Measurements from ENCODE around the gene COL5A1.
A peak's percentile ranks its signal among the peaks of the same experiment; 100 is the strongest.

GRCh38 chr9:134707031-134707680 lies 65.6 kb downstream of the COL5A1 start:
- TF ChIP-seq ZNF70 (CRISPR knock-in tag; IDR thresholded peaks at IDR 0.05) (no peak), PATZ1 (CRISPR knock-in tag; IDR thresholded peaks at IDR 0.05; ENCODE audit: borderline replicate concordance) (peak; percentile 79; the same call in 1 of the 2 replicates), ZFP3 (CRISPR knock-in tag; IDR thresholded peaks at IDR 0.05) (peak; percentile 100), PPARA (CRISPR knock-in tag; IDR thresholded peaks at IDR 0.05; ENCODE audit: borderline replicate concordance) (no peak), ZC3H10 (CRISPR knock-in tag; IDR thresholded peaks at IDR 0.05) (no peak), ESRRG (CRISPR knock-in tag; IDR thresholded peaks at IDR 0.05) (no peak), ARNTL (CRISPR knock-in tag; IDR thresholded peaks at IDR 0.05; ENCODE audit: borderline replicate concordance, low read depth) (no peak), BACH2 (CRISPR knock-in tag; IDR thresholded peaks at IDR 0.05; ENCODE audit: borderline replicate concordance) (no peak), ZNF8 (CRISPR knock-in tag; IDR thresholded peaks at IDR 0.05) (no peak), CREB5 (CRISPR knock-in tag; IDR thresholded peaks at IDR 0.05; ENCODE audit: low read depth) (no peak), ISL1 (CRISPR knock-in tag; IDR thresholded peaks at IDR 0.05) (peak; percentile 93), SNAI2 (CRISPR knock-in tag; IDR thresholded peaks at IDR 0.05) (no peak)

Data from SK-N-SH treated with all-trans-retinoic acid at 6 μM for 48 hours (cell line).